ENCODE measurements around the gene TRPV4.
A peak's percentile ranks its signal among the peaks of the same experiment; 100 is the strongest.

GRCh38 chr12:109804820-109805761, 28.1 kb downstream of the TRPV4 start:
- peak; percentile 74 to 98 (median 92) for TF ChIP-seq CTCF (IDR thresholded peaks at IDR 0.05 in 4 of 5, conservative IDR thresholded peaks at IDR 0.05 in 1 of 5)
- no peak for TF ChIP-seq POLR2A (IDR thresholded peaks at IDR 0.05)
